GM10266 (cell line): ENCODE measurements around the gene ABCD3.
"Not testable (repeated sequence)": the region's sequence is repeated elsewhere in the genome, so short reads cannot be mapped to it uniquely, and the experiment has no call there.

Experiments used
- DNase-seq: peaks from one replicate; pipeline ENCODE4 v3.0.0; 2012; ENCODE audit errors: extremely low spot score
- CTCF ChIP-seq: IDR thresholded peaks from 2 replicates; pipeline ENCODE4 v1.5.1; 2012; ENCODE audit warnings: mild to moderate bottlenecking, low read depth; ENCODE audit not compliant: control insufficient read depth, insufficient read depth; ENCODE audit errors: missing control alignments

Gene ABCD3

GRCh38 chr1:94417728-94417977 is 536 bp upstream of the ABCD3 start:
- no peak for DNase-seq
- no peak for TF ChIP-seq CTCF

- no peak for TF ChIP-seq CTCF
- DNase-seq, result no peak
Observed at GRCh38 chr1:94418664-94419655, 771 bp downstream of the ABCD3 start.

GRCh38 chr1:94422115-94422820 is 4.1 kb downstream of the ABCD3 start:
- TF ChIP-seq CTCF, result no peak
- no peak for DNase-seq

- no peak for TF ChIP-seq CTCF
- DNase-seq, result no peak
Observed at GRCh38 chr1:94425821-94426484, 7.8 kb downstream of the ABCD3 start.

GRCh38 chr1:94426485-94426870 is 8.3 kb downstream of the ABCD3 start:
- DNase-seq, result not testable (repeated sequence)

GRCh38 chr1:94428441-94428840 is 10.3 kb downstream of the ABCD3 start:
- no peak for DNase-seq
- no peak for TF ChIP-seq CTCF

- not testable (repeated sequence) for DNase-seq
Observed at GRCh38 chr1:94428927-94429528, 10.8 kb downstream of the ABCD3 start.

- not testable (repeated sequence) for DNase-seq
Observed at GRCh38 chr1:94430066-94430465, 11.9 kb downstream of the ABCD3 start.
